SU-DHL-6 (cell line): ENCODE results near the gene CNOT8.
A peak's percentile ranks its signal among the peaks of the same experiment; 100 is the strongest.

Experiments
- H2AFZ ChIP-seq: fragments of 200-600 bp; sonication (generic); 2 replicates; pipeline ENCODE4 v1.6.1; 2014; ENCODE audit warnings: low read depth, mild to moderate bottlenecking, moderate library complexity, mixed read lengths, antibody characterized with exemption, low read length; ENCODE audit not compliant: severe bottlenecking
- H3F3A ChIP-seq: fragments of 200-600 bp; shearing (Covaris generic); 2 replicates; pipeline ENCODE4 v1.6.0; 2016; ENCODE audit warnings: antibody characterized with exemption, mild to moderate bottlenecking; ENCODE audit not compliant: insufficient read depth
- H3K27ac ChIP-seq: fragments of 200-600 bp; sonication (generic); 2 replicates; pipeline ENCODE4 v1.5.1; 2016; ENCODE audit warnings: low read depth, mild to moderate bottlenecking, low read length, moderate library complexity, mixed read lengths
- H3K27me3 ChIP-seq: fragments of 200-600 bp; sonication (generic), shearing (Covaris generic); 2 replicates; pipeline ENCODE4 v1.6.0; 2014; ENCODE audit warnings: mild to moderate bottlenecking, low read length
- H3K36me3 ChIP-seq: fragments of 200-600 bp; sonication (generic); 2 replicates; pipeline ENCODE4 v1.6.1; 2014; ENCODE audit warnings: mild to moderate bottlenecking, low read length, mixed read lengths
- H3K4me2 ChIP-seq: fragments of 300-600, 200-600 bp; shearing (Covaris generic), sonication (generic); 2 replicates; pipeline ENCODE4 v1.6.0; 2014; ENCODE audit warnings: low read length, low read depth, mild to moderate bottlenecking; ENCODE audit not compliant: poor library complexity, severe bottlenecking
- H3K4me3 ChIP-seq: fragments of 200-600 bp; sonication (generic); 2 replicates; pipeline ENCODE4 v1.5.1; 2014; ENCODE audit warnings: antibody characterized with exemption, low read length, mild to moderate bottlenecking, mixed read lengths; ENCODE audit not compliant: insufficient read depth, poor library complexity, severe bottlenecking
- H3K79me2 ChIP-seq: fragments of 200-600 bp; sonication (generic); 2 replicates; pipeline ENCODE4 v1.6.1; 2014; ENCODE audit warnings: mild to moderate bottlenecking, low read length, moderate library complexity; ENCODE audit not compliant: insufficient read depth
- H3K9ac ChIP-seq: fragments of 200-600 bp; sonication (generic); 2 replicates; pipeline ENCODE4 v1.7.0; 2014; ENCODE audit warnings: mild to moderate bottlenecking, low read length
- H3K9me2 ChIP-seq: fragments of 200-600 bp; sonication (generic); replicated peaks from 2 replicates; pipeline ENCODE4 v1.6.1; 2014; ENCODE audit warnings: low read length; ENCODE audit not compliant: insufficient read depth
- H3K9me3 ChIP-seq: fragments of 200-600 bp; sonication (generic); 2 replicates; pipeline ENCODE4 v1.6.1; 2014; ENCODE audit warnings: low read length, mixed read lengths; ENCODE audit not compliant: insufficient read depth
- H4K20me1 ChIP-seq: fragments of 200-600 bp; sonication (generic); 2 replicates; pipeline ENCODE4 v1.6.1; 2014; ENCODE audit warnings: low read depth, mild to moderate bottlenecking, antibody characterized with exemption, low read length, moderate library complexity, mixed read lengths
- EZH2phosphoT487 ChIP-seq: fragments of 200-600 bp; sonication (generic), shearing (Covaris generic); conservative IDR thresholded peaks from 2 replicates; pipeline ENCODE4 v1.6.1; 2018; ENCODE audit warnings: mild to moderate bottlenecking, antibody characterized with exemption, low read length, moderate library complexity, mixed read lengths
- TF ChIP-seq, protein P1 (sequence below): fragments of 200-600 bp; sonication (generic); IDR thresholded peaks from one replicate; pipeline ENCODE4 v1.5.1; 2017; ENCODE audit warnings: antibody characterized with exemption, mild to moderate bottlenecking, low read length, moderate library complexity; ENCODE audit not compliant: insufficient read depth, poor library complexity, severe bottlenecking

CNOT8 gene

DNA sequence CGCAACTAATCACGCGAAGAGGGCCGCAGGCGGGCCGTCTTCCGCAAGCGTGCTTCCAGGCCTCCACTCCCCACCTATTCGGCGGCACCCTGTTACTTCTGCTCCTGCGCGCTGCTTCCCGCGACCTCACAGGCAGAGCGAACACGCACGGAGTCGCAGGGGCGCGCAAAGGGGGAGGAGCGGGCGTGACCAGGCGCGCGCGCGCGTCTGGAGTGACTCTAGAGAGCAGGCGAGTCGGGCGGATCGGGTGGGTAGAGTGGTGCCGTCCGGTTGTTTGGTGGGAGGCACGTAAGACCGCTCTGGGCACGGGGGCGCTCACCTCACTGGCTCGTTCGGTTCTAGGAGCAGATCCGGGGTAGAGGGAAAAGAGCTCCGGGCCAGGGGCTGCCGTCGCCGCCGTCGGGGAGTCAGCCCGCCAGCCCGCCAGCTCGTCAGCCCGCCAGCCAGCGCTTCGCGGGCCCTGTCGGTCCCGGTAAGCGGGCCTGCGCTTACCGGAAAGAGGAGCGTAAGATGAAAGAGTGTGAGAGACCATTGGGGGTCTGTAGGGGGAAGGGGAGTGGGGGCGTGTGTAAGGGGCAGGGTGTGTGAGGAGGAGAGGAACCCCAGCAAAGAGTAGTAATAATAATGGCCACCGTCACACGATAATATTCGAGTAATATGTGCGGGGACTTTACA lies at the start of gene CNOT8:
Gene CNOT8, plus strand, starts transcription at position 331 of the 675 bp plus-strand sequence. CDS start 4,652 bp downstream, outside the sequence.
- Histone ChIP-seq H4K20me1 (peaks cover 22% of the 10 kb centered on the region), H3K9ac (peak within 1 kb of the TSS; percentile 74), H3K9me3 (no peaks in the 10 kb centered on the region), H3K36me3 (peaks cover 4% of the 10 kb centered on the region; the same call in 1 of the 2 replicates), H3K27ac (peak within 1 kb of the TSS; percentile 87), H2AFZ (peak within 1 kb of the TSS; percentile 87), H3K79me2 (peaks cover 49% of the 10 kb centered on the region), H3K27me3 (no peaks in the 10 kb centered on the region), H3K4me3 (peak within 1 kb of the TSS; percentile 99), H3F3A (peaks cover 10% of the 10 kb centered on the region; the same call in 1 of the 2 replicates), H3K9me2 (no peaks in the 10 kb centered on the region), H3K4me2 (peak within 1 kb of the TSS; percentile 84)
- TF ChIP-seq, protein P1, sequence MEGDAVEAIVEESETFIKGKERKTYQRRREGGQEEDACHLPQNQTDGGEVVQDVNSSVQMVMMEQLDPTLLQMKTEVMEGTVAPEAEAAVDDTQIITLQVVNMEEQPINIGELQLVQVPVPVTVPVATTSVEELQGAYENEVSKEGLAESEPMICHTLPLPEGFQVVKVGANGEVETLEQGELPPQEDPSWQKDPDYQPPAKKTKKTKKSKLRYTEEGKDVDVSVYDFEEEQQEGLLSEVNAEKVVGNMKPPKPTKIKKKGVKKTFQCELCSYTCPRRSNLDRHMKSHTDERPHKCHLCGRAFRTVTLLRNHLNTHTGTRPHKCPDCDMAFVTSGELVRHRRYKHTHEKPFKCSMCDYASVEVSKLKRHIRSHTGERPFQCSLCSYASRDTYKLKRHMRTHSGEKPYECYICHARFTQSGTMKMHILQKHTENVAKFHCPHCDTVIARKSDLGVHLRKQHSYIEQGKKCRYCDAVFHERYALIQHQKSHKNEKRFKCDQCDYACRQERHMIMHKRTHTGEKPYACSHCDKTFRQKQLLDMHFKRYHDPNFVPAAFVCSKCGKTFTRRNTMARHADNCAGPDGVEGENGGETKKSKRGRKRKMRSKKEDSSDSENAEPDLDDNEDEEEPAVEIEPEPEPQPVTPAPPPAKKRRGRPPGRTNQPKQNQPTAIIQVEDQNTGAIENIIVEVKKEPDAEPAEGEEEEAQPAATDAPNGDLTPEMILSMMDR = no peak
- no peak for TF ChIP-seq EZH2phosphoT487

DNA sequence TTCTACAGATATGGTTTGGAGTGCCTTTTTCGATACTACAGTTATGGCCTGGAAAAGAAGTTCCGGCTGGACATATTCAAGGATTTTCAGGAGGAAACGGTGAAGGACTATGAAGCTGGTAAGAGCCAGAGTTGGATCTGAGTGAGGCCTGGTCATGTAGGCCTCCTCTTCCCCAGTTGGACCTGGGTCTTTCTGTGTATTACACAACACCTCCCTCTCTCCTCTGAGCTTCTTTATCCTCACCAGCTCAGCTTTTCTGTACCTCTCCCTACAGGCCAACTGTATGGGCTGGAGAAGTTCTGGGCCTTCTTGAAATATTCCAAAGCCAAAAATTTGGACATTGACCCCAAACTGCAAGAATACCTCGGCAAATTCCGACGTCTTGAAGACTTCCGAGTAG lies 47.2 kb upstream of the CNOT8 start:
- H3K79me2 ChIP-seq = no peaks in the 10 kb centered on the region; the same call in 1 of the 2 replicates
- peaks cover 7% of the 10 kb centered on the region for H4K20me1 ChIP-seq
- H2AFZ ChIP-seq = no peak overlapping the region
- no peaks in the 10 kb centered on the region for H3K27me3 ChIP-seq
- H3K4me2 ChIP-seq = no peak overlapping the region
- no peaks in the 10 kb centered on the region for H3K9me2 ChIP-seq
- H3K4me3 ChIP-seq = no peak overlapping the region
- peaks cover 56% of the 10 kb centered on the region for H3K36me3 ChIP-seq
- TF ChIP-seq EZH2phosphoT487 = no peak
- TF ChIP-seq, protein P1 = no peak
- H3K27ac ChIP-seq = no peak overlapping the region
- no peak overlapping the region for H3K9ac ChIP-seq
- H3K9me3 ChIP-seq = no peaks in the 10 kb centered on the region
- H3F3A ChIP-seq = peaks cover 19% of the 10 kb centered on the region; the same call in 1 of the 2 replicates

DNA sequence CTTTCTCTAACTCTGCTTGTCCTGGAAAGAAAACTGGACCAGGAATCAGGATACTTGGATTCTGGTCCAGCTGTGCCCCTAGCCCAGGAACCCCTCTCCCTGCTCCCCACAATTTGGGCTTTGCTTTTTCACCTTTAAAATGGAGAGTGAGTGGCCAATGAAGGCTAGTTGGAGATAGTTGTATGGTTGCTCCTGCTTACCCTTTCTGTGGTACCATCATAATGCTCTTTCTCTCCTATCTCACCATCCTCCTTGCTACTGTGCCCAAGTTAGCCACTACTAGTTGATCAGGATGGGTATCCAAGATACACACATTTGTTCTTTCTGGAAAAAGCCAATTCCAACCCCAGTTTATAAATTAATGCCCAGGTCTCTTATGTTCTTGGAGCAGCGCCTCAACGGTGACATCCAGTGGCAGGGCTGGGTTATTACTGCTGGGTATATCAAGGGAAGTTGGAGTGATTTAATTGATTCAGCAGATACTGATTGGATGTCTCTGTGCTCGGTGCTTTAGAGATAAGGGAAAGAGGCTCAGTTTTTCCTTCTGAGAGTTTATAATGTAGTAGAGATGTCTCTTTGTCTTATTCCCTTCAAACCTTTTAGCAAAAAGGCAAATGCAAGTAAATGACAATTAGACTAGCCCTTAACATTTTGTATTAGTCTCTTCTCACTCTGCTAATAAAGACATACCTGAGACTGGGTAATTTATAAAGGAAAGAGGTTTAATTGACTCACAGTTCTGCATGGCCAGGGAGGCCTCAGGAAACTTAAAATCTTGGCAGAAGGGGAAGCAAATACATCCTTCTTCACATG lies 46.6 kb upstream of the CNOT8 start:
- H3K36me3 ChIP-seq = peaks cover 49% of the 10 kb centered on the region
- H3K9ac ChIP-seq = no peak overlapping the region
- peaks cover 4% of the 10 kb centered on the region for H4K20me1 ChIP-seq
- no peak overlapping the region for H3K27ac ChIP-seq
- TF ChIP-seq, protein P1 = peak; percentile 74
- TF ChIP-seq EZH2phosphoT487 = no peak
- no peak overlapping the region for H3K4me2 ChIP-seq
- H3K79me2 ChIP-seq = no peaks in the 10 kb centered on the region; the same call in 1 of the 2 replicates
- no peaks in the 10 kb centered on the region for H3K9me2 ChIP-seq
- H3K27me3 ChIP-seq = no peaks in the 10 kb centered on the region
- no peak overlapping the region for H2AFZ ChIP-seq
- H3K4me3 ChIP-seq = no peak overlapping the region
- H3F3A ChIP-seq = peaks cover 19% of the 10 kb centered on the region; the same call in 1 of the 2 replicates
- no peaks in the 10 kb centered on the region for H3K9me3 ChIP-seq
